GM18858 (cell line): ENCODE results near the gene LTBP1.
A peak's percentile ranks its signal among the peaks of the same experiment; 100 is the strongest.

Experiments
- ATAC-seq: cut with Tn5 transposase; IDR thresholded peaks from one replicate; pipeline ENCODE4 v1.9.1; 2021; ENCODE audit not compliant: unreplicated experiment

The LTBP1 gene

DNA sequence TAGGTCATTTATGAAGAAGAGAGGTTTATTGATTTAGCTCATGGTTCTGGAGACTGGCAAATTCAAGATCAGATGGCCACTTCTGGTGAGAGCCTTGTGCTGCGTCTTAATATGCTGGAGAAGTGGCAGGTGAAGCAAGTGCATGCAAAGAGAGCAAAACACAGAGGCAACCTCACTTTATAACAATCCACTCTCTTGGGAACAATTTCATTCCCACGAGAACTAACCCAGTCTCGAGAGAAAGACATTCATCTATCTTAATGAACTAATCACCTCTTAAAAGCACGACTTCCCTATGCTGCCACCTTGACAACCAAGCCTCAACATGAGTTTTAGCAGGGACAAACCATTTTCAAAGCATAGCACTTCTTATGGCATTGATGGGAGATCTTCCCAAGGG is 343.2 kb downstream of the LTBP1 start:
- no peak for ATAC-seq

DNA sequence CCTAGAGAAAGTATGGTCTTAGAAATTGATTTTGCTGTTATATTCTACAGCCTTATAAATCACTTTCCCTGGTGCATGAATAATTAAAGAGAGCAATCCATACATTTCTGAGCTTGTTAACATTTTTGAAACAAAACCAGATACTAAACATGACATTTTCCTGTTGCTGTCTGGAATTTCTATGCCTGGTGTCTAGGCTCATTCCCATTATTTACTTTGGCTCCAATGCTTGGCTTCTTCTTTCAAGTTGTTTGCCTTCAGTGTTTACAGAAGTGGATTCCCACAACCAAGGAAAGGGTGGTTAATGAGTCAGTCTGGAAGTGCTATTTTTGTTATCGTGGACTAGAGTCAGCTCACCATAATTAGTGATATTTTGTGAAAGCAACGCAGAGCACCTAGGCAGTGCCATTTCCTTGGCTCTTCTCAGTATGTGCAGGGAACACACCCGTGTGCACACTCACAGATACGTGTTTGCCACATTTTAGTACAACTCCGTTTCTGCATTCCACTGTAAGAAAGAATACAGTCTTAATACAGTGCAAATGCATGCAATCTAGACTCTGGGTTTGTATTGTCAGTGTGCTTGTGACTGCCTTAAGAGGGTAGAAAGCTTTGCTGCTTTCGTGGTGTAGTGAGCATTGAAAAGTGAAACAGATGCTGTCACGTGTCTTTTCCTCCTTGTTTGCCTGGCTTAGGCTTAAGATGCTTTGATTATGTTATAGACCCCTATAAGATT is 344.7 kb downstream of the LTBP1 start:
- ATAC-seq = no peak

DNA sequence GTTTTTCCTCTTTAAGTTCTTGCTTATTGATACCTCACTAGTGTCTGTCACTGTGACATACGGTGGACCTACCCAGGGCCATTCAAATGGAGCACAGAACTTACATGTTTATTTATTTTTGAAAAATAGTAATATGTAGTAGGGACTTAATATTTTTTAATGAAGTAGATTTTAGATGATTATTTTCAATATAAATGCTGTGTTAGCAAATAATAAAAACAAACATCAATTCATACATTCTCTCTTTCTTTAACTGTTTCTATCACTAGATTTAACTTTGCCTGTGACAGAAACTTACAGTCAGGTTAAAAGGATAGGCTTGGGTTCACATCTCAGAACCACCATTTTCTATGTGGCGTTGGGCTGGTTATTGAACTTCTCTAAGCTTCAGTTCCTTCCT is 345.3 kb downstream of the LTBP1 start:
- no peak for ATAC-seq

DNA sequence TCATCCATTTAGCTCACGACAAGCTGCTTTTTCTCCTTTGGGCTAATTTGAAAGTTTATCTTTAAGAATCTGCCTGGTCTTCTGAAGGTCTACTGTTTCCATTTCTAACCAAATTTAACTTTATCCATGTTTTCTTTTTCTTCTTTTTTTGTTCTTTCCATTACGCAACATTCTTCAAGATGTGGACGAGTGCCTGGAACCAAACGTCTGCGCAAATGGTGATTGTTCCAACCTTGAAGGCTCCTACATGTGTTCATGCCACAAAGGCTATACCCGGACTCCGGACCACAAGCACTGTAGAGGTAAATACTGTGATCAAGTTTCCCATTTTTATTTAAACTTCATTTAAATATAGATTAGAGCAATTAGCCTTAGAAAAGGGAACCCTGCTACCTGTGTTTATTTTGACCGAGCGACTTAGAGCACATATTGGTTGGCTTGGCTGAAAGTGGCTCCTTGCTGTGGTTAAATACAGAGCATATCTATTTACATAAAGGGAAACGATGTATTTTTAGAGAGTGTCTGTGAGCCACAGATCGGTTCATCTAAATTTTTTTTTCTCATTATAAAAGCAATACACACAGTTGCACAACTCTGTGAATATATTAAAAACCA is 346.3 kb downstream of the LTBP1 start:
- ATAC-seq = no peak

DNA sequence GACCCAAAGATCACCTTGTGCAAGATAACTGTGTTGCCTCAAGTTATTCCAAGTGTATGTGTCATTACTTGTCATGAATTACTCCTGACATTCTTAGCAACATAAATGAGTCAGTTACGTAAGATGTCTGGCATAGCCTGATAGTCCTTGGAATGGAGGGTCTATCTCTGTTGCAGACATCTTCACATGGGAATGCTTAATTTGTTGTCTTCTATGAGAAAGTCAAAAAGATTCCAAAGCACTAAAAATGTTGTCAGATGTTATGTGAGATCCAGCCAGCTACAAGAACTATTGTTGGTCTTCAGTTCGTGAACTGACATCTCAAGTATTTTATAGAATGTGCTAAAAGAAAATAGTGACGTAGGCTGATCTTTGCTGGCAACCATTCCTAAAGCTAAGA is 351.5 kb downstream of the LTBP1 start:
- ATAC-seq = no peak

DNA sequence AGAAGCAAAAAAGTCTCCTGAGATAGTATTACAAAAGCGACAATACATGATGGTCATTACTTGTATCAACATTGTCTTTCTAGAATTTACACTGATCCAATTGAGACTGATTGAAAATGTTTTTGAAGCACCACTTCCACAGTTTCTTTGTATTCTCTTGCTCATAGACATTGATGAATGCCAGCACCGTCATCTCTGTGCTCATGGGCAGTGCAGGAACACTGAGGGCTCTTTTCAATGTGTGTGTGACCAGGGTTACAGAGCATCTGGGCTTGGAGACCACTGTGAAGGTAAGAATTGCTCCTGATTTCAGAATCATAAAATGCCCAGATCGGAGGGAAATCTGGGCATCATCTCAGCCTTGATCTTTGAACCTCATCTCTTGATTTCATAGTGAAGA is 354.6 kb downstream of the LTBP1 start:
- no peak for ATAC-seq

DNA sequence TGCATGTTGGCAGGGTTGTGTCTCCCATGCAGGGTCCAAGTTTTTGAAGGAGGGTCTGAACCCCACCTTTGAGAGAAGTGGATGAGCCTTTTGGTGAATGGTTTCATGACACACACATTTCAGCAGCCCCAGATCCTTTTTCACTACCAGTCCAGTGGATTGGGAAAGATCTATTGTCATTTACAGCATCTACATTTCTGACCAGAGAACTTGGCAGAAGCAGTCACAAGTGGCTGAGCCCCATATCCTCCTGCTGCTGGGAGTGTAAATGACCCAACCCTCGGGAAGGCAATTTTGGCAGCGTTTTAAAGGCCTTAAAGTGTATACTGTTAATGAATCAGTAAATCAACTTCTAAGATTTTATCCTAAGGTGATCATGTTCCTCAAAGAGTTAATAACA is 355.6 kb downstream of the LTBP1 start:
- no peak for ATAC-seq

DNA sequence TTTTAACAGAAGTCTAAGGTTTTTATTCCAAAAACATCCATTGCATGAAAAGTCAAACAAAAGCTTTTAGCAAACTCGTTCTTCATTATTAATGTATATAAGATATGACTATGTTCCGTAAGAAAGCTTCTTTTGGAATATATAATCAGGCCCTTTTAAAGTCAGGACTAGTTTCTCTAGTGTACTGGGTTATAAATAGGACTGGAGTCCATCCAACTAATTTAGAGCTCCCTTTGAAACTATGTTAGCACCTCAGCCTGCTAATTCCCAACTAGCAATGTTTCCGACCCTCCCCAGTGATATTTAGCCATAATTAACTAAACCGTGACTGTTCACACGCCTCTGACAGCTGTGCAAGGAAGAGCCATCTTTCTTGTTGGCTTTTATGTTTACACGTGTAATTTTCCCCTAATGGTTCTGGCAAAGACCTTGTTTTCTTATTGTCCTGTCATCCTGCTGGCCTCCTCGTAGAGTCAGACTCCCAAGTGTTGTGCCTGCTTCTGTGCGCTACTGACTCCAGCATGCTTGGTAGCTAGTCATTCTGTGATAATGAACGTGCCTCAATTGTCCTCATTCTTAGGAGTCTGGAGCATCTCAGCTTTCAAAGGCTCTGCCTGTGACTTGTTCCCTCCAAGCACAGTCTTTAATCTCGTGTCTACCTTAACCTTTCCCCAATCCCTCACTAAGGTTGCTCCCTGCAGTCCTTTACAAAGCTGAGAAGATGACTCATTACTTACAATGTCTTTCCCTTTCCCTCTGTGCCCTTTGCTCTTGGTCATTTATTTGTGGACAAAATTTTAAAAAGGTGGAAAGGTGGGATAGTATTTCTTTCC is 357.5 kb downstream of the LTBP1 start:
- ATAC-seq = no peak

DNA sequence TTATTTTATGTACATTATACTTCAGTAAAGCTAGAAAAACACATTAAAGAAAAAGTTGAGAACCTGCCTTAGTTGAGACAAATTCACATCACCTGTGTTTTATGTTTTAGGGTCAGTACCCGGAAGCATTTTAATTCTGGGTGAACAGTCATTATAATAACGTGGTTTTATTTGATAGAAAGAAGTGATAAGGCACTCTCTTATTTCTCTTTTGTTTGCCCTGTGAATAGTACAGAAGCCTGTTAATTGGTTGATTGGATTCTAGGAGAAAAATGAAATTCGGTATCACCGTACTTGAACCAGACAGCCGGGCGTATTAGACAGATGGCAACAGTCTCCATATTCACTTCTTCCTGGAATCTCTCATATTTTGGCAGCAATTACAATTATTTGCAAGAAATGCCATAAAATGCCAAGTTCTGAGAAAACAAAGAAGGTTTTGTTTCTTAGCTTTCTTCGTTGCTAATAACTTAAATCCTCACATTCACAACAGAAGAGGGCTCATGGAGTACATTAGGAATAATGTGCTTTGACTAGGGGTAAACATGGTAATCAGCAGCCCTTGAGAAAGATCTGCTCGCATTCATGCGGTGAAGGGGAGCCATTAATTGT is 361.0 kb downstream of the LTBP1 start:
- no peak for ATAC-seq

DNA sequence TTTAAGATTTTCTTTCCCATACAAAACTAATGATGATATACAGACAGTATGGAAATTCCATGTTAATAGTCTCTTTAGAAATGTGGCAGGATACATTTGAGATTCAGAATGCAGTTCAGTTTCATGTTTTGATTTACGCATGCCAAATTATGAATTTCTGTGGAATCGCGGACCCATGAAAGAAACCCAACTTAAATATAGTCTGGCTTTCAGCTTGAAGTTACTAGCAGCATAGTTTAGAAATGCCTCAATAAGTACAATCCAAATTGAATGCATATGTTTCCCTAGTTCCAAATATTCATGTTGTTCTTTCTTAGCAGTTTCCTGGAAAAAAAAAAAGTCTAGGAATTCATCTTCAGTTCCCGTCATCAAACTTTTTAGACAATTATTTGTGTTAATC is 365.6 kb downstream of the LTBP1 start:
- no peak for ATAC-seq

DNA sequence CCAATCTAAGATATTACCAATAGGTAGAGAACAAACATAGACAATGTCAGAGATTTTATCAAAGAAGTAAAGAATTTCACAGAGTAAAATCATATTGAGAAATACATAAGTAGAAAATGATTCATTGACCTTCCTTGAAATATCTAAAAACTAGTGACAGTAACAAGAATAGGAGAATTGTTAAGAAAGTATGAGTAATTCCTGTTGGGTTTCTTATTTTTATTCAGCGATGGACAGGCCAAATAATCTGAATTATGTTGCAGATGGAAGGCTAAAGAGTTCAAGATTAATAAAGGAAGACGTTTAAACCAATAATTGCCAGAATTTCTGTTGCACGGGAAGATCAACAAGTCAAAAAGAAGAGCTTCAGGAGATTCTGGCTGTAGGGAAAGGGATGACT is 366.3 kb downstream of the LTBP1 start:
- ATAC-seq = no peak

DNA sequence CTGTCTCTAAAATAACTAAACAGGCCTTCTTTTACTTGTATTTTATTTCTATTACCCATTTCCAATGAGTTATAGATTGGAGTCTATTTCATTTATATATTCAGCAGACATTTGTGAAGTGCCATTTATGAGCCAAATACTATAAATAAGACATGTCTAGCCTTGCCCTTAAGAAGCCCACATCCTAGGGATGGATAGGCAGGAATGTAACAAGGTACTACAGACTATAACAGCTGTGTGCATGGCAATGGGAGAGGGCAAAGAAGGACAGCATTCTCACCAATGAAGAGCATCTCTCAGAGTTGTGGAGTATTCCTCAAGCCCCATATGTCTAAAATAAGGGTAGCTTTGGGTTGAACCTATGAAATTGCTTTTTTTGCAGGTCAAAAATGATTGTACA is 367.8 kb downstream of the LTBP1 start:
- ATAC-seq = no peak

DNA sequence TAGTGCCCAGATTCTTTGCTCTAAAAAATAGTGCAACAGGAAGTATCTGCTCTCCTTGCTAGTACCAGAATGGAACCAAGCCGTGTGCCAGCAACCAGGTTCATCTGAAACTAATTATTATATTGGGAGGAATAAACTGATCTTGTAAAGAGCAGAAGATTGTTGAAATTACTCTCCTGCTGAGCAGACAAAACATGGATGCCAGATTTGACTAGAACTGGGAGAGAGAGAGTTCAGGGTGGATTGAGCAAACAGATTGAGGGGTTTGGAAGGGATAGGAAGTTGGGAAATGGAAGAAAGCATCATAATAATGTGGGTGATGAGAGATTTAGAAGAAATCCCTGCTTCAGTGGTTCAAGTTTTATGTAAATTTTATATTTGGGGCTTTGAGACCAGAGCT is 369.6 kb downstream of the LTBP1 start:
- no peak for ATAC-seq

DNA sequence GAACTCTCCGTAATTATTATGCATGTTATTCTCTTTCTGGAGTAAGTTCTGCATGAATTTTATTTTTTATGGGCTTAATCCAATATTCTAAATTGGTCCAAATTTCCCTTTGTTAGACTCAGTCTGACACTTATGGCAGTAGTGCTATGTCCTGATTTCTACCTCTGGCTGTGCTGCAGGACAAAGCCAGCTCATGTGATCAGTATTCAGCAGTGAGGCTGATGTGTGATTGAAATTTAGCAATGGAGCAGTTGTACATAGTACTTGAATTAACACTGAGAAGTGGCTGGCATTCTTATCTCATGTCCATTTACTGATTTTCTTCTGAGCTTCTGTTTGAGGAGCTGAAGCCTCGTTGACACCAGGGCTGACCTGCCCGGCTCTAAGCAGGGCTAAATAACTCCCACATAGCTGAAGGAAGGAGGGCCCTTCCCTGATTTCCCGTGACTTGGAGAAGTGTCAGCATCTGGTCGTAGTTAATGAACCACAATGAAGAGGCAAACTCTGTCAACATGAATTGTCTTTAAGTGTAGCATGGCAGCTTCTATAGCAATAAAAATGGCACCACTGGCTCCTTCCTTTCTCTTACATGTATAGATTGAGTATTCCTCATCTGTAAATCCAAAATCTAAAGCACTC is 370.7 kb downstream of the LTBP1 start:
- no peak for ATAC-seq

DNA sequence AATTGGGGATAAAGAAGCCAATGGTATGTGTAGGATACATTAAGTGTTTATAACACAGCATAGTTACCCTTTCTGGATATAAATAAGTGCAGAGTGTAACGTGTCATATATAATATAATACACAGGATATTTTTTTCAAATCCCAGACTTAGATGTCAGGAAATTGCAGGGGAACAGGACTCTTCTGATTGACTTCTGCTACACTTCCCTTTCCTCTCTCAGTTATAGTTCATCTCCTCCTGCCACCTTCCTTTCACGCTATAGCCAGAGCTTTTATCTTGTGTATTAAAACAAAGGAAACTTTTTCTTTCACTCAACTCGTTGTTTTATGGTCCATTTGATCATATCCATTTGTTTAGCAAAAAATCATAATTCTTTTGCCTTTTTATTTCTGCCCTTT is 371.7 kb downstream of the LTBP1 start:
- ATAC-seq = no peak

DNA sequence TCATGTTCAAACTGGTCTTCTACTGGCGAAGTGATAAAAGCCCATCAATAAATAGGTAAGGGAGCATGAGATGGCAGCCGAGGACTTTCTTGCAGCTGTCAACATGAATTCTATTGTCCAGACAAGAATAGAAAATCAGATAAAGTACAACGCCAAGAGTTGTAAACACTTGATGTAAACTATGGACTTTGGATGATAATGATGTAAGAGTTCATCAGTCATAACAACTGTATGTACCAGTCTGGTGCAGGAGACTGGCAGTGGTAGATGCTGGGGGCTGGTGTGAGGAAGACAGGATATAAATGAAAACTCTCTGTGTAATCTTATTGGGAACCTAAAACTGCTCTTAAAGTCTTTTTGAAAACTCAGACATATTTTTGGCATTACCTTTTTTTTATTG is 373.8 kb downstream of the LTBP1 start:
- no peak for ATAC-seq

DNA sequence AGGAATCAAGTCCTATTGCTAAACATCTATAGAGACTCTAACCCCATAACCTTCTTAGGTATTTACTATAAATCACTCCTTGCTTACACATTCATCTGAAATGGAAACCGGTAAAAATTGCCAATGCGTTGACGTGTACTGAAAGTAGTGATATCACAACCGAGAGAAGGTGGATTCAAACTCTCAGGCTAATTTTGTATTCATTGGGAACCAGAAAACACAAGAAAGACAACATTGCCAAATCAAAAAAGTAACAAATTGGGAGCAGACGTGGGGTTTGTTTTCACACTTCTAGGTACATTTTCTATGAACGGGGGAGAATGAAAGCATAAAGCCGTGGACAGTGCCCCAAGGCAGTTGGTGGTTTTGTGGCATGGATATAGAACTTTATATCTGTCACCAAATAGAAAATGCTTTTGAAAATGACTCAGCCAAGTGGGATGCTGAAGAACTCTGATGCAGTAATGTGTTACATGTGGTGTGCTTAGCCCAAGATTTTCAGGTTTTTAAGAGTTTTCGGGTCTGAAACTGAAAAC is 374.6 kb downstream of the LTBP1 start:
- ATAC-seq = no peak

DNA sequence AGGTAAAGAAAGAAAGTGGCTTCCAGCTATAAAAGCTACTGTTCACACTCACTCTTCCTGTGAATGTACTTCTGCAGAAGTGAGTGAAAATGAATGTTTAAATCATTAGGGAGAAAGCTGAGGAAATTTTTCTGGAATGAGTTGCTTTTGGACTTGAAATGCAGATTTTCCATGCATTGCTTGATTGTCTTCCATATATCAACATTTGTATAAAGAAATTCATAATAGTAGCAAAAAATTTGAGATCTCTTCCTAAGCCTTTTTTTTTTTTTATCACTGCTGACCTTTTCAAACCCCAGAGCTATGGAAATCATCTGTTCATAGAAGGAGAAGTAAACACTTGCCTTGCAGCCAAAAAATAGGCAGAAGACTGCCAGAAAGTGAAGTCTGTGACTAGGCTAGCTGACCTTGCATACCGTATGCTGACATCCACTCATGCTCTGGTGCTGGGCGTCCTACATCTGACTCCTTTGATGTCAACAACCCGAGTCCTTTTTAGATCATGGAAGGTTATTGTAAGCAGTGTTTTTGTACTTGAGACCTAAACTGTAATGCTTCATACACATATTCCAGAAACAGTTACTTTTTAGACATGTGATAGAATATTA is 375.2 kb downstream of the LTBP1 start:
- no peak for ATAC-seq

DNA sequence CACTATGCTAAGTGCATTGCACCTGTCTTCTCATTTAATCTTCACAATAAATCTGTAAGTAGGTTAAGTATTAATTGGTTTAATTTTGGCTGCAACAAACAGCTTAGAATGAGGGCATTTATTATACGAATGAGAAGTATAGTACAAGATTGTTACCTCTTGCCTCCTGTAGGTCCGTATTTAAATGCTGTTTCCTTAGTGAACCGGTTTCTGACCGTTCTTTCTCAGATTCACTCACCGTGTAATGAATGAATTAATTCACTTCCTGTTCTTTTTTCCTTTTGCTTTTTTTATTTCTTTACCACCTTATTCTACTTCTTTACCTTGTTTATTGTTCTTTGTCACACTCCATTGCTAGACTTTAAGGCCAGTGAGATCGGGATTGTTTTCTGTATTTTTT is 375.9 kb downstream of the LTBP1 start:
- ATAC-seq = peak; percentile 47

DNA sequence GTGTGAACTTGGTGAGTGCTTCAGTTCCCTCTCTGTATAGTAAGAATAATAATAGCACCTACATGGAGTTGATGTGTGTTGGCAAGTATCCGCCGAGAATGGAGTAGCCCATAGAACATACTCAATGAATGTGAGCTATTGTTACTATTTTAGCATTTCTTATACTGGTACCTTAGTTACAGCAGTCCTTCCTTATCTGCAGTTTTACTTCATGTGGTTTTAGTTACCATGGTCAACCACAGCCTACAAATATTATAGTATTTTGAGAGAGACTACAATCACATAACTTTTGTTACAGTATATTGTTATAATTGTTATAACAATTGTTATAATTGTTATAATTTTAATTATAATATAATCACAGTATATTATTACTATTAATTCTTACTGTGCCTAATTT is 377.2 kb downstream of the LTBP1 start:
- ATAC-seq = no peak

DNA sequence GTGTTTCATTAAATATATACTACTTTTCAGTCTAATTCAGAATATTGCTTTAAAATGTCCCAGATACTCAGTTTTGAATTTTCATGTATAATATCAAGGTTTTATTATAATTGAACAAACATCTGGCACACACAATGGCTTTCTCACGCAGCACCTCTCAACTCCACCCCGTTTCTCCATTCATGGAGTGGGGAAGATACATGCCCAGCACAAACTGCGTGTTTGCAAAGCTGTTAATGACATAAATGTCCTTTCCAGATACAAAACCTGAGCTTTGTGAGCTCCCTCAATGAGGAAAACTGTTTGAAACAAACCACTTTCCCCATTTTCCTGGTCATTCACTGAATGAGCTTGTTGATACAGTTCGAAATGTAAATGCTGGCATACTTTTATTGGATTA is 379.3 kb downstream of the LTBP1 start:
- no peak for ATAC-seq
